ENCODE results near the gene CNTNAP2. TPM values are rescaled to one million over a fixed set of nuclear protein-coding genes. Genes with fewer than 3 reads are reported as not detected.

Gene CNTNAP2
- polyA plus RNA-seq, 1 experiment: not detected

DNA sequence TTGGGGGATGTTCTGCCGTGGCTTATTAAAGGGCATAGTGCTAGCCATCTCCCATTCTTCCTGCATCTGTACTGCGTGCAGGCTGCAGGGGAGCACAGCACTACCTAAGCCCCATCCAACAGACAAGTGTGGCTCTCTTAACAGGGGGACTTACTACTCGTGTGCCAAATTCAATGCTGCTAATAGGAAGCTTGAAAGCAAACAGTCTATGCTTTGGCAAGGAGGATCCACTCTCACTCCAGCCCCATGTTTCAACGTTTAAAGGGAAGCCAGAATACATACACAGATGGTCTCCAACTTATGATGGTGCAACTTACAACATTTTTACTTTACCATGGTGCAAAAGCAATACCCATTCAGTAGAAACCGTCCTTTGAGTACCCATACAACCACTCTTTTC lies 2245.9 kb downstream of the CNTNAP2 start:
- Histone ChIP-seq H3K4me3 (ENCODE audit: low read depth, low read length) (no peak overlapping the region), H3K36me3 (ENCODE audit: control insufficient read depth, insufficient read depth, low read length) (no peaks in the 10 kb centered on the region), H3K27me3 (ENCODE audit: control insufficient read depth, insufficient read depth, low read length) (no peaks in the 10 kb centered on the region)
- DNase-seq (ENCODE audit: low read depth): no peak
- CTCF ChIA-PET: no interaction called here
- TF ChIP-seq, protein P1, sequence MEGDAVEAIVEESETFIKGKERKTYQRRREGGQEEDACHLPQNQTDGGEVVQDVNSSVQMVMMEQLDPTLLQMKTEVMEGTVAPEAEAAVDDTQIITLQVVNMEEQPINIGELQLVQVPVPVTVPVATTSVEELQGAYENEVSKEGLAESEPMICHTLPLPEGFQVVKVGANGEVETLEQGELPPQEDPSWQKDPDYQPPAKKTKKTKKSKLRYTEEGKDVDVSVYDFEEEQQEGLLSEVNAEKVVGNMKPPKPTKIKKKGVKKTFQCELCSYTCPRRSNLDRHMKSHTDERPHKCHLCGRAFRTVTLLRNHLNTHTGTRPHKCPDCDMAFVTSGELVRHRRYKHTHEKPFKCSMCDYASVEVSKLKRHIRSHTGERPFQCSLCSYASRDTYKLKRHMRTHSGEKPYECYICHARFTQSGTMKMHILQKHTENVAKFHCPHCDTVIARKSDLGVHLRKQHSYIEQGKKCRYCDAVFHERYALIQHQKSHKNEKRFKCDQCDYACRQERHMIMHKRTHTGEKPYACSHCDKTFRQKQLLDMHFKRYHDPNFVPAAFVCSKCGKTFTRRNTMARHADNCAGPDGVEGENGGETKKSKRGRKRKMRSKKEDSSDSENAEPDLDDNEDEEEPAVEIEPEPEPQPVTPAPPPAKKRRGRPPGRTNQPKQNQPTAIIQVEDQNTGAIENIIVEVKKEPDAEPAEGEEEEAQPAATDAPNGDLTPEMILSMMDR (IDR thresholded peaks at IDR 0.05; ENCODE audit: insufficient read depth, low read depth, low read length): no peak
- POLR2A ChIA-PET: no interaction called here

DNA sequence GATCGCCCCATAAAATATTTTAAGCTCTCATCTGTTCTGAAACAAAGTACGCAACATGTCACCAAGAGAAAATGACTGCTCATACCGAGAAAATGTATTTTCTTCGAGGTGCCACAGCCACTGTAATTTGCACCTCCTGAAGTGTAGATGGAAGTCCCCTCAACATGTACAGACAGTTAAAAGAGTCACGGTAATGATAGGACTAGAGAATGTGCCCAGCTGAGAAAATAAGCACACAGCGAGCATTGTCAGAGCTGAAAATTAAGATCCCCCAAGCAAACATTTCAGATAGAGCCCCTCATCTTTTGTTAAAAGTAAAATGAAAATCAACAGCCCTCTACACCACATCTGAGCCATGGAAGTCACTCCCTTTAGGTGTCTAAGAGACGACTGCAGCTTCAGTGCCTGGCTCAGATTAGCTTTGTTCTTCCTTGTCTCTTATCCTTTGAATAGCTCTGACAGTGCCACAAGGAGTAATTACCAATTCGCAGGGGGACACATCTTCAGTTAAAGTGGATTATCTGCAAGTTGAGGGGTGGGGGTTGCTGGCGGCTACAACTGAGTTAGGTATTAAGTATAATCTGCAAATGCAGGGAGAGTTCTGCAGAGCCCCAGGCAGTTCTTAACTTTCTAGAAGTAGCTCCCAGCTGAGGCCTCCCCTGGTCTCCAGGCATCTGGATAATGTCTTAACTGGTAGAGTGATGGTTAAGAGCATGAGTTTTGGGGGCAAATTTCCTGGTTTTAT lies 2251.3 kb downstream of the CNTNAP2 start:
- CTCF ChIA-PET: no interaction called here
- POLR2A ChIA-PET: no interaction called here
- TF ChIP-seq, protein P1 (IDR thresholded peaks at IDR 0.05; ENCODE audit: insufficient read depth, low read depth, low read length): no peak
- Histone ChIP-seq H3K4me3 (ENCODE audit: low read depth, low read length) (no peak overlapping the region), H3K27me3 (ENCODE audit: control insufficient read depth, insufficient read depth, low read length) (no peaks in the 10 kb centered on the region), H3K36me3 (ENCODE audit: control insufficient read depth, insufficient read depth, low read length) (no peaks in the 10 kb centered on the region)
- no peak for DNase-seq (ENCODE audit: low read depth)

DNA sequence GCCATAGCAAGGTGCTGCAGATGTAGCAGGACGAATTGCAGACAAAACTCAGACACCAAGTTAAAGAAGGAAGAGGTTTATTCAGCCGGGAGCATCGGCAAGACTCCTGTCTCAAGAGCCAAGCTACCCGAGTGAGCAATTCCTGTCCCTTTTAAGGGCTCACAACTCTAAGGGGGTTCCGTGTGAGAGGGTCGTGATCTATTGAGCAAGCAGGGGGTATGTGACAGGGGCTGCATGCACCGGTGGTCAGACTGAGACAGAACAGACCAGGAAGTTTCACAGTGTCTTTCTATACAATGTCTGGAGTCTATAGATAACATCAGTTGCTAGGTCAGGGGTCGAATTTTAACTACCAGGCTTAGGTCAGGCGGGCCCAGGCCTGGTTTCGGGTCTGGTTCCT lies 2252.0 kb downstream of the CNTNAP2 start:
- Histone ChIP-seq H3K4me3 (ENCODE audit: low read depth, low read length) (no peak overlapping the region), H3K27me3 (ENCODE audit: control insufficient read depth, insufficient read depth, low read length) (no peaks in the 10 kb centered on the region), H3K36me3 (ENCODE audit: control insufficient read depth, insufficient read depth, low read length) (no peaks in the 10 kb centered on the region)
- ChIA-PET POLR2A (no interaction called here), CTCF (no interaction called here)
- no peak for DNase-seq (ENCODE audit: low read depth)
- TF ChIP-seq, protein P1 (IDR thresholded peaks at IDR 0.05; ENCODE audit: insufficient read depth, low read depth, low read length): no peak

DNA sequence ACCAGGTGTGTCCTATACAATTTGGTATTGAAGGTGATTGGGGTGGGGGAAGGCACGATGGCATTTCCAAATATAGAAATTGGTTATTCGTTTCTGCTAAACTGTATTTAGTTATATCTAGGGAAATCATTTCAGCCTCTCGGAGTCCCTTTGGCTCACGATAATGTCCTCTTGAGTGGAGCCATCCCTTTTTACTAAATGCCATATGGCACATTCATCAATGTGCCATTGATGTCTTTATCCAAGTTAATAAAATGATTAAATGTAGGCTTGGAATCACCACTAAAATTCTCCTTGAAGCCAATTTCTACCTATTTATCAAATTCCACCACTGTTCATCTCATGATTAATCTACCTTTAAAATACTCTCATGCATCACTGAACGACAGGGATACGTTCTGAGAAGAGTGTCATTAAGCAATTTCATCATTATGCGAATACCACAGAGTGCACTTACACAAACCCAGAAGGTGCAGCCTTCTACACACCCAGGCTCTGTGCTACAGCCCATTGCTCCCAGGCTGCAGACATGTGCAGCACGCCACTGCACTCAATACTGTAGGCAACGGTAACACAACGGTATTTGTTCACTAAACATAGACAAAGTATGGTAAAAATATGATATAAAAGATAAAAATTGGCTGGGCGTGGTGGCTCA lies 2254.8 kb downstream of the CNTNAP2 start:
- no peaks in the 10 kb centered on the region for H3K36me3 ChIP-seq (ENCODE audit: control insufficient read depth, insufficient read depth, low read length)
- ChIA-PET CTCF (no interaction called here), POLR2A (no interaction called here)
- H3K4me3 ChIP-seq (ENCODE audit: low read depth, low read length): no peak overlapping the region
- no peaks in the 10 kb centered on the region for H3K27me3 ChIP-seq (ENCODE audit: control insufficient read depth, insufficient read depth, low read length)
- TF ChIP-seq, protein P1 (IDR thresholded peaks at IDR 0.05; ENCODE audit: insufficient read depth, low read depth, low read length): no peak
- DNase-seq (ENCODE audit: low read depth): no peak

DNA sequence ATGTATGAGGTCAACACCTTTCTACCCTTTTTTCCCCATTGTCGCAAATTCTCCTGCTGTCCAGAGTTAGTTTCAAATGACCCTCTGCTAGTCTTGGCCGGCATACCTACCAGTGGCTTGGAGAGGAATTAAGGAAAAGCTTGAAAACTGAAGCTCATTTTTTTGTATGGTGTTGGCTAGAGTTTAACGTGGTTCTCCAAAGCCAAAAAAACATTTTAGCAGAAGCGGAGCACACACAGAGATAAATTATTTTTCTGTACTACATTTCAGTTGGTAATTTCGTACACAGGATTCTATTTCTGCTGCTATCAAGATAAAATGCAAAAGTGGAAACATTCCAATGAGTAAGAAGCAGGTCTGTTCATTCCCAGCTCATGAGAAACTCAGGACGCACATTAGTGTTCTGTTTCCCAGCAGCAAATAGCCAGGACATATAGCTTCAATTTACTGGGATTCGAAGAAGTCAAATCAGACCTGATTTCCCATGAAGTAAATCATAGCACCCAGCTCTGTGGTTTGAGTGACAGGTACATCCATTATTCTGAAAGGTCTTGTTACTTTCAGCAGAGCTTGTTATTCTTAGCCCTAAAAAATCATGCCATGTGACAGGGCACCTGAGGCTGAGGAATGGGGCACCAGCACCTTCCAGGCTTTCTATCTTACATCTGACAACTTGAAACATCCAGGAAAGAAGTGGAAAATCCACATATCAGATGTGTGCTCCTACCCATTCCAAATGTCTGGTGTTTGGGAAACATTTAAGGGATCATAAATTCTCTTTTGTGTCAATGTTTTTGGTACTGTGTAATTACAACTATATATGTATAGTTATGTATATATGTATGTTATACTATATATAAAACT lies 2258.0 kb downstream of the CNTNAP2 start:
- Histone ChIP-seq H3K36me3 (ENCODE audit: control insufficient read depth, insufficient read depth, low read length) (no peaks in the 10 kb centered on the region), H3K4me3 (ENCODE audit: low read depth, low read length) (no peak overlapping the region), H3K27me3 (ENCODE audit: control insufficient read depth, insufficient read depth, low read length) (no peaks in the 10 kb centered on the region)
- ChIA-PET POLR2A (no interaction called here), CTCF (no interaction called here)
- TF ChIP-seq, protein P1 (IDR thresholded peaks at IDR 0.05; ENCODE audit: insufficient read depth, low read depth, low read length): no peak
- no peak for DNase-seq (ENCODE audit: low read depth)

Measured in BJ (cell line).